Inferior parietal cortex (tissue), 1 donor: ENCODE data around the gene PKD1.
"Not testable (repeated sequence)": the region's sequence is repeated elsewhere in the genome, so short reads cannot be mapped to it uniquely, and the experiment has no call there.

ENCODE experiments used
- DNase-seq: peaks from one replicate; pipeline ENCODE4 v3.0.0-alpha.2; 2016; ENCODE audit errors: extremely low spot score

The PKD1 gene

GRCh38 chr16:2124694-2125444 lies 10.8 kb downstream of the PKD1 start:
- DNase-seq: not testable (repeated sequence)

GRCh38 chr16:2124377-2124693 lies 11.4 kb downstream of the PKD1 start:
- not testable (repeated sequence) for DNase-seq

GRCh38 chr16:2123706-2124376 lies 11.9 kb downstream of the PKD1 start:
- not testable (repeated sequence) for DNase-seq

GRCh38 chr16:2122934-2123683 lies 12.6 kb downstream of the PKD1 start:
- not testable (repeated sequence) for DNase-seq

GRCh38 chr16:2122429-2122828 lies 13.3 kb downstream of the PKD1 start:
- no peak for DNase-seq

- no peak for DNase-seq
These were observed 13.8 kb downstream of the PKD1 start for GRCh38 chr16:2121853-2122252.

GRCh38 chr16:2121325-2121724 lies 14.4 kb downstream of the PKD1 start:
- peak; percentile 74 for DNase-seq

GRCh38 chr16:2117960-2118722 lies 17.6 kb downstream of the PKD1 start:
- DNase-seq: not testable (repeated sequence)

- not testable (repeated sequence) for DNase-seq
These were observed 18.4 kb downstream of the PKD1 start for GRCh38 chr16:2117341-2117740.

GRCh38 chr16:2116428-2116827 lies 19.3 kb downstream of the PKD1 start:
- not testable (repeated sequence) for DNase-seq

GRCh38 chr16:2115591-2115973 lies 20.1 kb downstream of the PKD1 start:
- no peak for DNase-seq

- not testable (repeated sequence) for DNase-seq
These were observed 20.7 kb downstream of the PKD1 start for GRCh38 chr16:2114885-2115590.

GRCh38 chr16:2114225-2114624 lies 21.5 kb downstream of the PKD1 start:
- DNase-seq: not testable (repeated sequence)

GRCh38 chr16:2112539-2113106 lies 23.1 kb downstream of the PKD1 start:
- DNase-seq: not testable (repeated sequence)

- not testable (repeated sequence) for DNase-seq
These were observed 24.0 kb downstream of the PKD1 start for GRCh38 chr16:2111412-2112335.

- not testable (repeated sequence) for DNase-seq
These were observed 24.7 kb downstream of the PKD1 start for GRCh38 chr16:2111009-2111353.

- not testable (repeated sequence) for DNase-seq
These were observed 25.2 kb downstream of the PKD1 start for GRCh38 chr16:2110332-2111008.

GRCh38 chr16:2109872-2110271 lies 25.8 kb downstream of the PKD1 start:
- DNase-seq: not testable (repeated sequence)

GRCh38 chr16:2109271-2109580 lies 26.5 kb downstream of the PKD1 start:
- DNase-seq: not testable (repeated sequence)
